ENCODE data around the gene RAPGEF1. TPM values are rescaled to one million over a fixed set of nuclear protein-coding genes. Genes with fewer than 3 reads are reported as not detected.
"Not testable (repeated sequence)": the region's sequence is repeated elsewhere in the genome, so short reads cannot be mapped to it uniquely, and the experiment has no call there.

RAPGEF1 gene
- polyA plus RNA-seq, 4 donors: 32.1 to 38.9 (median 37.6) TPM

DNA sequence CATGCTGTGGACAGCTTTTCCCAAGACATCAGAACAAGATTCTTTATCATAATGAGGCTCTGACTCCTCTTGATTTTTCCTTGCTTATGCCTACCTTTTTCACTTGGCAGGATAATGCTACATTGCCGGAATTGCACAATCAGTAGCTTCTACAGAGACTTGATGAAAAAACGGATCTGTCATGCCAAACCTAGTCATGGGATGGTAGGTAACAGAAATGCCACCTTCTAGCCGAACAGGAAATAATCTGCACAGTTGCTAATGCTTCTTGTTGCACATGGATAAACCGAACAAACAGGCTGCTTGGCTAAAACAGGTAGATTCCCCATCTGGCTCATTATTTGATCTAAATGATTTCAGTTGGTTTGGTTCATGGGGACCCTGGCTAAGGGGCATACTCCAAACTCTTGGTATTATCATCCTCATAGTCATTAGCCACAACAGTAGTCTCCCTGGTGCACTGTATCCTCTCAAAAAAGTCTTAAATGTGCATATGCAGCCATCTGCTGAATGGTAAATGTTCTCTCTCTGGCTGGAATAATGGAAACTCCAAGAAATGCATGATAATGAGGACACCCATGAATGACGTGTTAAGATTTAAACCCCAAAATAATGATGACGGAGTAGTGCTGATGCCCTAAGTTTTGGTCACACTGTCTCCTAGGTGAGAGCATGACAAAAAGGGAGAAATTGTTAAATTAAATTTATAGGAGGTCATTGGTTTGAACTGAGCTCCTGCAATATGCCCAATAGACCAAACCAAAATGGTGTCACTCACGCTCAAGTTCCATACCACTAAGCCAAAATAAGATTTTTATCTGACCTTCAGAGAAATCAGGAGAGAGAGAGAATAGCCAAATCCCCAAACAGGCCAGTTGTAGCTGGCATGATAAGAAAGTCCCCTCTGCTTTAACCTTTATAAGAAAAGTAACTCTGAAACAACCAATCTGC lies 47.0 kb downstream of the RAPGEF1 start:
- no peak for DNase-seq (ENCODE audit: low read depth in 4 of 4, low spot score in 3 of 4)

DNA sequence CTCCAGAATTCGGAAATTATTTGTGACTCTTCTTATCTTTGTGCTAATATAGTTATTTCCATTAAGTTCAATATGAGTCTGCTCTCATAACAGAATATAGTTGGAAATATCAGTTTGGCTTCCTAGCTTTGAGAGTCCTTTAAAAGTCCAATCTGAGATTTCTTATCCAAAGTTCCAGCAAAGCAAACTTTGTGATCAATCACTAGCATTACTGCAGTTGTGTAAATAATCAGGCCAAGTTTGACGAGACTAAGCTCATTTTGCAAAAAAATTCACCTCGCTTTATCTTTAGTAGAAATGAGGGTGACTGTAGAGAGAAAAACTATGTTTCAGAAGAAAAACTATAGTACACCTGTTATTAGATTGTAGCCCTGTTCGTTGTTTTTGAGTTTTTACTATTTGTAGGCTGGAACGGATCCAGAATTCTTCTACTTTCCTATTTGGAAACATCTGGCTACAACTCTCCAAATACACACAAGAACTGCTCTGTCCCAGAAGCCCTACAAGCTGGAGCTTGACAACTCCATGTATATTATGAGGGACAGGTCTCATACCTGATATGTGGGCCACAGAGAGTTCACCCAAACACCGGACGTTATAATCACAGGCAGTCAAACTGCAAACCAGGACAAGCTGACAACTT lies 47.8 kb downstream of the RAPGEF1 start:
- DNase-seq (ENCODE audit: low read depth in 4 of 4, low spot score in 3 of 4): no peak

DNA sequence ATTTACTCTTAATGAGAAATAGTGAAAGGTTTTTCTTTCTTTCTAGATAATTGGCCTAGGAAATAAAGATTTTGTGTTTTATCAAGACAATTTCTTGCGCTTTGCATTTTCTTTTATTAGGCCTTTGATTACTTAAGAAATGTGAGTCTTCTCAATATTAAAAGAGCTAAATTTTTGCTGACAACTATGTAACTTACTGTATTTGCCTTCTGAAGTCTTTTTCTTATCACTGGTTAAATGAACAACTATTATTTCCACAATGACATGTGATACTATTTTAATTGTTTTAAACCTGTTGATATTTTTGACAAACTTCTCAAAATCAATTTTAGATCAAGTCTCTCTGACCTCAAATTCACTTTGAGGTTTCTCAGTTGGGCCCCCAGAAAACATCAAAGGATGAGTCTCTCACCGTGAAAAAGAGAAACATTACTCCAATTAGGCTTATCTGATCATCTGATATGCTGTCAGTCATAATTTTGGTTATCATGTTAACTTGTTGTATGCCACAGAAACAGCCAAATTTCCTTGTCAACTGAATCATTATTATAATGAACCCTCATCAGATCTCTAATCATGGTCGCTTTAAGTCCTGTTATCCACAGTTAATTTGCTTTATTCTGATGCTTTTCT lies 48.8 kb downstream of the RAPGEF1 start:
- no peak for DNase-seq (ENCODE audit: low read depth in 4 of 4, low spot score in 3 of 4)

DNA sequence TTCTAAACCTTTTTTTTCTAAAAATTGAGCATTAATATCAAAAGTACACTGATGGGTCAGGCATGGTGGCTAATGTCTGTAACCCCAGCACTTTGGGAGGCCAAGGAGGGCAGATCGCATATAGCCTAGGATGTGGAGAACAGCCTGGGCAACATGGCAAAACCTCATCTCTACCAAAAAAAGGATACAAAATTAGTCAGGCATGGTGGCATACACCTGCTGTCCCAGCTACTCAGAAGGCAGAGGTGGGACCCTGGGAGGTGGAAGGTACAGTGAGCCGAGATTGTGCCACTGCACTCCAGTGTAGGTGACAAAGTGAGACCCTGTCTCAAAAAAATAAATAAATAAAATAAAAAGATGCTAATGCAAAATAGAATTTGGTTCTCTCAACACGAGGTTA lies 49.4 kb downstream of the RAPGEF1 start:
- DNase-seq (ENCODE audit: low read depth in 4 of 4, low spot score in 3 of 4): no peak

DNA sequence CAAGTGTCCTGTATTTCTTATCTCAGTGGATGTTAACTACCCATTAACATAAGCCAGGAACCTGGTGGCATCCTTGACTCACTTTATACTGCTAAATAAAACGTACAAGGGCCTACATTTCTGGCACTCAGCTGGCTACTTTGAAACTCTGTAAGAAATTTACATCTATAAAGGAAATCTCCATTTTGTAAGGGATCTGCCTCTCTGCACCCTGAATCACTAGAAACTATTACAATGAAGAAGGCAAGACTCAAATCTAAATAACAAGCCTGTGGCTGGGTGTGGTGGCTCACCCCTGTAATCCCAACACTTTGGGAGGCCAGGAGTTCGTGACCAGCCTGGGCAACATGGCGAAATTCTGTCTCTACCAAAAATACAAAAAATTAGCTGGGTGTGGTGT lies 51.5 kb downstream of the RAPGEF1 start:
- DNase-seq (ENCODE audit: low read depth in 4 of 4, low spot score in 3 of 4): no peak

DNA sequence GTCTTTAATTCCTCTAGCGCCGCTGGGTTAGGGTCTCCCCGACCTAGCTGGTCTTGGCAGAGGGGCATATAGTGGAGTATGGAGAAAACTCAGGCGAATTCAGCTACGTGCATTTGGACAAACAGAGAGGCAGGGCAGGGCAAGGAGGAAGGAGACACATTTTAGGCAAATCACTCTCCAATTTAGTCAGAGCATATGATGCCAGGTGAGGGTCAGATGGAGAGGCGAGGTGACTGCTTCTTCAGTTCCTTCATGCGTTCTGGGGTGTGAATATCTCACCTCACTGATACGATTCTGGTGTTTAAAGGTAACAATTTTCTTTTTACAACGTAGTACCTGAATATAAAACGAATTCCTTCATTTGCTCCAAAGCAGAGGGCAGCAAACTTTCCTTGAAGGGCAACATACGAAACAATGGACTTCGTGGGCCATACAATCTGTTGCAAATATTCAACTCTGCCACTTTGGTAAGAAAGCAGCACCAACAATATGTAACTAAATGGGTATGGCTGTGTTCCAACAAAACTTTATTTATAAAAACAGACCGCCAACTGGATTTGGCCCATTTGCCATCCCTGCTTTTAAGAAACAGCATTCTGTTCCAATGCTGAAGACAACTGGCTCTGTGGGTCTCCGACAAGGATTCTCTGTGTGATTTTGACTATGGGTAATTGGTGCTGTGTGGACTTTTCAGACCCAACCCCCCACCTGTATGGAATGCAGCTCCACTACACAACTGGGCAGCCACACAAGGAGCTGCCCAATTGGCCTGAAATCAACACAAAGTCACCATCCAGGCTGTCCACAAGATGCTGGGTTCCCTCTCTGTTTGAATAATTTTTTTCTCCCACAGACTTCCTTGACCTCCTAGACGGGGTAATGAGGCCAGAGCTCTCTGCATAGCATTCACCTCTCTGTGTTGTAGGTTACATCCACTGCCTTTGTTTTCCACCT lies 53.8 kb downstream of the RAPGEF1 start:
- no peak for DNase-seq (ENCODE audit: low read depth in 4 of 4, low spot score in 3 of 4)

DNA sequence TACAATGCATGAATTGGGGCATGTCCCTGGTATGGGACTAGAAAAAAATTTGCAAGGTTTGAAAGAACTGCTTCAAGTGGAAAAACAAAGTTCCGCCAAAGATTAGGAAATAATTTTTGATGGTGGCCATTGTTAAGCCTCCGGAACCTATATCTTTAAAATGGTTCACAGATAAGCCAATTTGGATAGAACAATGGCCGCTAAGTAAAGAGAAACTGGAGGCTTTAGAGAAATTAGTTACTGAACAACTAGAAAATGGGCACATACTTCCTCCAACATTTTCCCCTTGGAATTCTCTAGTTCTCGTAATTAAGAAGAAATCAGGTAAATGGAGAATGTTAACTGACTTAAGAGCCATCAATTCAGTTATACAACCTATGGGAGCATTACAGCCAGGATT lies 56.8 kb downstream of the RAPGEF1 start:
- not testable (repeated sequence) for DNase-seq (ENCODE audit: low read depth in 4 of 4, low spot score in 3 of 4)

DNA sequence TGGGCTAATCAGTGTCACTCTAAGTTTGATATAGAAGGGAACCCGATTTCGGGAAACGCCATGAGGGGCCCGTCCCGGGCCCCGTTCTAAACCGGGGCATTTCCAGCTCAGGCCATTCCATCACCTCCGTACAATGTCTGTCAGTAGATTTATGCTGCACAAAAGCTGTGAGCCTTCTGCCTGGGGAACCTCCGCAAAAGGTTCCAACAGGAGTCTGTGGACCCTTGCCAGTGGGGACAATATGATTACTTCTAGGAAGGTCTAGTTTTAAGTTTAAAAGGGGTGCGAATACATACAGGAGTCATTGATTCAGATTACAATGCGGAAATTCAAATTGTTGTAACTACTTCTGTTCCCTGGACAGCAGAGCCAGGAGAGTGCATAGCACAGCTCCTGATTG lies 57.6 kb downstream of the RAPGEF1 start:
- no peak for DNase-seq (ENCODE audit: low read depth in 4 of 4, low spot score in 3 of 4)

DNA sequence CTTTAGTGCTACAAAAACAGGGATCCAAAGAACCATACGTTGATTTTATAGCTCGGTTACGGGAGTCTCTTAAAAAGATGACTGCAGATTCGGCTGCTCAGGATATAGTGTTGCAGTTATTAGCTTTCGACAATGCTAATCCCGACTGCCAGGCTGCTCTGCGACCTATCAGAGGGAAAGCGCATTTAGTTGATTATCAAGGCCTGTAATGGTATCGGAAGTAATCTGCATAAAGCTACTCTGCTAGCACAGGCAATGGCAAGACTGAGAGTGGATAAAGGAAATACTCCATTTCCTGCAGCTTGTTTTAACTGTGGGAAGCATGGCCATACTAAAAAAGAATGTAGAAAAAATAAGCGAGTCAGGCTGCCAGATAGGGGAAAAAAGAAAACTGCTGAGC lies 58.0 kb downstream of the RAPGEF1 start:
- not testable (repeated sequence) for DNase-seq (ENCODE audit: low read depth in 4 of 4, low spot score in 3 of 4)

DNA sequence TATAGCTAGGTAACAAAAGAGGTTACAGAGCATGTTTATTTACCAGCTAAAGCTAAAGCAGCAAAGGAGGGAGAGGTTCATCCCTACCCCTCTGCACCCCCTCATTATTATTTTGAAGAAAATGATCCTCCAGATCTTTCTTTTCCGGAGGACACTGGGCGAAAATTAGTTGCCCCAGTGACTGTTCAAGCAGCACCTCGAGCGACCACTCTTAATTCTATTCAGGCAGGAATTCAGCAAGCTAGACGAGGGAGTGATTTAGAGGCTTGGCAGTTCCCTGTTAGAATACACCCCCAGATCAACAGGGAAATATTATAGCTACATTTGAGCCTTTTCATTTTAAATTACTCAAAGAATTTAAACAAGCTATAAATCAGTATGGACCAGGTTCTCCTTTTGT lies 58.8 kb downstream of the RAPGEF1 start:
- DNase-seq (ENCODE audit: low read depth in 4 of 4, low spot score in 3 of 4): not testable (repeated sequence)

DNA sequence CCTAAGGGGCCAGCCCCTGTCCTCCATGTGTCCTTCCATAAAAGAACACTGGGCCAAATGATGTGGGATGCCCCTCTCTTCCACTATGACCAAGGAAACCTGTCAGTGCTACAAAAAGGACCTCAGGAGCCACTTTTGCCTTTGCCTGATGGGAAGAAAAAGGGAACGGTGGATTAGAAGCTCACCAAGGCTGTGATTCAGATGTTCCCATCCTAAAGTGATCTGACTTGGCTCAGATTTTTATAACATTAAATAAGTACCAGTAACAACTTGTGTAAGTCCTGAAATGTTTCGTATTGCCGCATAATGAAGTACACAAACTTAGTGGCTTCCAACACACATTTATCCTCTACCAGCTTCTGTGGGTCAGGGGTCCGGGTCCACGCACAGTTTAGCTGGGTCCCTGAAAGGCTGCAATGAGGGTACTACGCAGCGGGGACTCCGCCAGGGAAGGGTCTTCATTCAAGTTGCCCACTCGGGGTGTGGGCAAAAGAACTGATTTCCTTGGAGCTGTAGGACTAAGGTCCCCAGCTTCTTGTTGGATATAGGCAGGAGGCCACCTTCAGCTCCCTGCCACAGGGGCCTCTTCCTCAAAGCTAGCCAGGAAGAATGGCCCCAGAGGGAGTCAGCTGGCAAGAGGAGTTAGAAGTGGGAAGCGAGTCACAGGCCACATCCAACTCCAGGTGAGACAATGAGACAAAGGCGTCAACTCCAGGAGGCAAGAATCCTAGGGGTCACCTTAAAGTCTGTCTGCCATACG lies 60.4 kb downstream of the RAPGEF1 start:
- DNase-seq (ENCODE audit: low read depth in 4 of 4, low spot score in 3 of 4): no peak

DNA sequence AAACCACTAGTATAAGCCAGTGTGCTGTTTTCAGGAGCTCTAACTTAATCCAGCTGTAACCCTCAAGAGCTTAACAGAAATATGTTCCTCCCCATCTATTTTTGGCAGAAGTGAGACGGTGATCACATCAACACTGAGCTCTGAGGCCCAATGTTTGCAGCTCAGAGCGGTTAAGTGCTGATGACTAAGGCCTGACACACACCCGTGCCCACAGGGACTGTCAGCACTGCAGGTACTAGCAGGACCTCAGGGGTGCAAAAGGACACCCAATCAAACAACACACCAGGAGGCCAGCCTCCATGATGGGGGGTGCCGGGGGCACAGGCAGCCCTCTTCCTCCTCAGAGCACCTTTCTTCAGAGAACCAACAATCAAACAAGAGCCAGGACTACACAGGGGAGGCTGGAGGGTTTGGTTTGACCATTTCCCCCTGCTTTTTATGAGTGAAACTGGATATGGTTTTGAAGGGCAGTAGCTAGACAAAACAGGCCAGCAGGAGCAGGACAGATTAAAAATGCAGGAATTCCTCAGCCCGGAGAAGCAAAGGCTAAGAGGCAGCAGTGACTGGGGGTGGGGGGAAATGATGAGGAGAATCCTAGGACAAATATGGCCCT lies 61.3 kb downstream of the RAPGEF1 start:
- no peak for DNase-seq (ENCODE audit: low read depth in 4 of 4, low spot score in 3 of 4)

DNA sequence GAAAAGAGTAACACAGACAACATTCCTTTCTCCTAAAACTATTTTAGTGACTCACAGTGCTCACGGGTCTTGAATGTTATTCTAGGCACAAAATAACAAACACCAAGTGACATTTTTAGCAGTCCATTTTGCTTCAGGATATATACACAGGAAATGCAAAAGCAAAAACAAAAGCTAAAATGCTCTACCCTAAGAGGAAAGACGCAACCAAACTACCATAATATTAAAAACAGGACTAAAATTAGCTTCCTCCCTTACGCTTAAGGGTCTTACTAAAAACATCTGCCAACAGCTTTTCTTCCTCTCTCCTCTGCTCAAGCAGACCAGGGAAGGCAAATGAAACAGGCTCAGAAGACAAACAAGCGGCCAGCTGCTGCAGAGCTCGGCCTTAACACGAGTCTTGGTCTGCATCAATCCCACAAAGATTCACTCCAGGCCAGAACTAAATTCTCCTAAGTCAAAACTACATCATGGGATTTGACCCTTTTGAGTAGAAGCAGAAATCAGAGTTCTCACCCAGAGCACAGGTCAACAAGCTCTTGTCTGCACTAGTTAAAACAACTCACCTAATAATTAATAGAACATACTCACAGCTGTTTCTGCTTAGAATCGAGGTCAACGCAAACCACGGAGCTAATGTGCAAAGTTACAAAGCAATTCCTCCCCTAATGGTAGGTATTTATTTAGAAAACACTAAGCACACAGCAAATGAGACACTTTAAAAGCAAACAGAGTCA lies 62.3 kb downstream of the RAPGEF1 start:
- DNase-seq (ENCODE audit: low read depth in 4 of 4, low spot score in 3 of 4): peak in 1 of 4 donors; percentile 41

DNA sequence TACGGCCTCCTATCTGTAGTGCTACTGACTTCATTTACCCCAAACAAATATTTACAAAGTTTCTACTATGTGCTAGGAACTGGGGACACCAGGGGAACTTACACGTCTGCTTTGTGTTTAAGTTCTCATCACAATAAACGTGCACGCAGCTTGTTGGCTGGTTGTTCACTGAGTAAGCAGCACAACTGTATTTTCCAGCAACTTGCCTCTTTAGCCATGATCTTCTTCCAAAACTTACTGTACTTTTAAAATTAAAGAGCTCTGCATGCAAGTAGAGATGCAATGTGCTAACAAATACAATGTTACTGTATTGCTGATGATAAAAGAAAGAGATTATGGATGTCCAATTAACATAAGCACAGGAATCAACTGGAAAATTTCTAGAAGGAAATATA lies 62.8 kb downstream of the RAPGEF1 start:
- DNase-seq (ENCODE audit: low read depth in 4 of 4, low spot score in 3 of 4): no peak

DNA sequence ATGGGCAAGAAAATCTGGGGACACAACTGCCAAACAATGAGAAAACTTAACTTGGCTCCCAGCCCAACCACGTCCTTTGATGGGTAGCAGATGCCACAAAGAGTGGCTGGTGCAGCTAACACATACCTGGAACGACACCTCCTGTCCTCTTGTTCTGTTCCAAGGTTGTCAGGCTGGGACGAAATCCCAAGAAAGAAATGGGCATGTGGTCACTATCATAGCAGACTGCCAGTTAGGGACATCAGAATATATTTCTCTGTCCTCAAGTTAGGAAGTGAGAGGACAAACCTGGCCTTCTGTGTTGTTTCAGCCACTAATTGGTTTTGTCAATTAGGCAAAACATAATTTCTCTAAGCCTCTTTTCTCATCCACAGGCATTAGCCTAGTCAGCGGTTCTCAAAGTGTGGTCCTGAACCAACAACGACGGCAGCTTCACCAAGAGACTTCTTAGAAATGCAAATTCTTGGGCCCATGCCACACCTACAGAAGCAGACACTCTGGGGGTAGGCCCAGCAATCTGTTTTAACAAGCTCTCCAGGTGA lies 63.4 kb downstream of the RAPGEF1 start:
- DNase-seq (ENCODE audit: low read depth in 4 of 4, low spot score in 3 of 4): no peak

DNA sequence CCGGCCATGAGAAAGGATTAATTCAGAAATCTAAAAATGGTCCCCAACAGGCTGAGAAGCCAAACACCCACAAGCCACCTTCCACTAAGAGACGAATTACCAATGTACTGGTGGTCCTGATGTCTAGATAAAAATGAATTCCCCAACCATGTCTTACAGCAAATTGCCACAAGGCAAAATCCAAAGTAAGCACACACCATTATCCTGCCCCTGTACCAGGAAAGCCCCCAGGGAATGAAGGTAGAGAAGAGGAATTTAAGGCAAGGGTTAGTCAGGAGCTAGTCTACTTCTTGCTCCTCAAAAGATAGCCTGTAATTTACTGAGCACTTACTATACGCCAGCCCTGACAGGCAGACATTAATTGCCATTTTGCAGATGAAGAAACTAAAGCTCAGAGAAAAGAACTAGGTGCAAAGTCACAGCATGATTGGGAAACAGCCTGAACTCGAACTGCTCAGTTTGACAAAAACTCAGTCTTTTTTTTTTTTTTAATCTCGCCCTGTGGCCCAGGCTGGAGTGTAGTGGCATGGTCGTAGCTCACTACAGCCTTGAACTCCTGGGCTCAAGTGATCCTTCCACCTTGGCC lies 64.3 kb downstream of the RAPGEF1 start:
- DNase-seq (ENCODE audit: low read depth in 4 of 4, low spot score in 3 of 4): no peak

DNA sequence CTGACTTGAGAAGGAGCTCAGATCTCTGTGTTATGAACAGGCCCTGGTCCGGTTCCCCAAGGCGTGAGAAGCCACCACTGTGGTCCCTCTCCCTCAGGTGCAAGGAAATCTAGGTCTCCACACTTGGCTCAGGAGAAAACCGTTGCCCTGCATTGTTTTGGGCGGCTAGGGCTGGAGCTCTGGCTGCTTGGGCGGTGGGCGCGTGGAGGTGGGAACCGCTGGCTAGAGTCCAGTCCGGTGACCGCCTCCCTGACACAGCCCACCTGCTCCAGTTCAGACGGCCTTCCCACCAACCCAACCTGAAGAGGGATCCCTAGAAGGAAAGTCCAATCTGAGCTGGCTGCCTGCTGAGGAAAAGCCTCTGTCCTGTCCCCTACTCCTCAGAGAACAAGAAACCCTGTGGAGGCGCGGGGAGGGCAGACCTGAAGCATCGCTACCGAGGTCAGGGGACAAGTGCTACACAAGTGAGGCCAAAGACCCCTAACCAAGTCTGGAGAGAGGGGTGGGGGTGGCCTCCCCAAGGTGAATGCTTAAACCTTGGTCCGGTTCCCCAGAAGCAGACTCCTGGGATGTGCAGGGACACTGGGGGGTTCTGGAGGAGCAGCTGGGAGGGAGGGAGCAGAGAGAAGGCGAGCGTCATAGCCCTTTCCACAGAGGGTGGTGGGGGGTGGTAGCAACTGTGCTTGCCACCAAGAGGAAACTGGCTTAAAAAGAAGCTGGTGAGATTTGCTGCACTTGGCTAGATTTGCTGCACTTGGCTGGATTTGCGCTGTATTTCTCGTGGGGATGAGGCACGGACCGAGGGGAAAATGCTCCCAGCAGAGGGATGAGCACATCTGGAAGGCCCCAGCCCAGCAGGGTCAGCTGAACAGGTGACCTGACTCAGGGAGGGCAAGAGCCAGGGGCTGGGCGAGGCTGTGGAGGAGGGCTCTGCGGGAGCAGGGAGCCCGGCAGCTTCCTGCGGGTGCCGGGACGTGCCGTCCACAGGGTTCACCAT lies 65.2 kb downstream of the RAPGEF1 start:
- DNase-seq (ENCODE audit: low read depth in 4 of 4, low spot score in 3 of 4): no peak
